HepG2 (cell line): ENCODE results near the gene ZNF586. TPM values are rescaled to one million over a fixed set of nuclear protein-coding genes. Genes with fewer than 3 reads are reported as not detected.
"Not testable (repeated sequence)": the region's sequence is repeated elsewhere in the genome, so short reads cannot be mapped to it uniquely, and the experiment has no call there.

ENCODE experiments used
- AHDC1 ChIP-seq: sonication (generic); formaldehyde crosslinking; IDR thresholded peaks from 2 replicates; pipeline ENCODE4 v1.5.1; 2020; ENCODE audit warnings: mild to moderate bottlenecking, missing genetic modification reagents, borderline replicate concordance
- ESRRA ChIP-seq: sonication (generic); formaldehyde crosslinking; IDR thresholded peaks from 2 replicates; pipeline ENCODE4 v1.5.1; 2020; ENCODE audit warnings: mild to moderate bottlenecking, low read depth, missing genetic modification reagents
- FOXO1 ChIP-seq: sonication (generic); formaldehyde crosslinking; IDR thresholded peaks from 2 replicates; pipeline ENCODE4 v1.4.0; 2020; ENCODE audit warnings: missing genetic modification reagents
- FOXP1 ChIP-seq, 2 experiments: fragments of 450-650 bp in 1 of 2; IDR thresholded peaks; 2 replicates each; pipeline ENCODE4 v1.6.1; 2017 to 2018; ENCODE audit warnings: antibody characterized with exemption in 1 of 2
- HNF4A ChIP-seq: sonication (generic); formaldehyde crosslinking; IDR thresholded peaks from 2 replicates; pipeline ENCODE4 v1.4.0; 2020; ENCODE audit warnings: missing genetic modification reagents
- MED1 ChIP-seq: sonication (generic); formaldehyde crosslinking; IDR thresholded peaks from 2 replicates; pipeline ENCODE4 v1.4.0; 2020; ENCODE audit warnings: missing genetic modification reagents
- MLX ChIP-seq: IDR thresholded peaks from 2 replicates; pipeline ENCODE4 v1.6.1; 2016
- NR2F6 ChIP-seq, 2 experiments: IDR thresholded peaks; 2 replicates each; pipeline ENCODE4 v1.6.1; 2016; ENCODE audit warnings: antibody characterized with exemption in 1 of 2, mild to moderate bottlenecking in 1 of 2
- RARA ChIP-seq: IDR thresholded peaks from 2 replicates; pipeline ENCODE4 v1.6.1; 2016; ENCODE audit warnings: missing genetic modification reagents, missing compliant biosample characterization
- SOX5 ChIP-seq: IDR thresholded peaks from 2 replicates; pipeline ENCODE4 v1.6.1; 2016; ENCODE audit warnings: borderline replicate concordance
- SSRP1 ChIP-seq: IDR thresholded peaks from 2 replicates; pipeline ENCODE4 v1.6.1; 2016; ENCODE audit warnings: control low read depth
- ZBTB33 ChIP-seq: sonication (generic); formaldehyde crosslinking; IDR thresholded peaks from 2 replicates; pipeline ENCODE4 v1.4.0; 2020; ENCODE audit warnings: missing genetic modification reagents
- ZBTB38 ChIP-seq: sonication (generic); formaldehyde crosslinking; IDR thresholded peaks from 2 replicates; pipeline ENCODE4 v1.5.1; 2020; ENCODE audit warnings: mild to moderate bottlenecking, missing genetic modification reagents
- ZNF607 ChIP-seq: sonication (generic); formaldehyde crosslinking; IDR thresholded peaks from 2 replicates; pipeline ENCODE4 v1.5.1; 2020; ENCODE audit warnings: missing genetic modification reagents, mild to moderate bottlenecking, borderline replicate concordance
- ZNF644 ChIP-seq: IDR thresholded peaks from 2 replicates; pipeline ENCODE4 v1.6.1; 2016; ENCODE audit warnings: low read depth
- ZNF800 ChIP-seq: sonication (generic); formaldehyde crosslinking; IDR thresholded peaks from 2 replicates; pipeline ENCODE4 v1.4.0; 2020; ENCODE audit warnings: missing genetic modification reagents
- polyA plus RNA-seq, 8 experiments: library from polyadenylated mRNA; depleted of rRNA in 3 of 8; stranded (reverse) in 7 of 8; unstranded in 1 of 8; fragments of >200 nt; fragmentation: Illumina TruSeq in 4 of 8; extraction: Trizol in 4 of 8; gene quantifications; 2 replicates each; pipeline versions ENCODE4 v1.2.1 to v1.2.3, GENCODE V29; 2011 to 2016; ENCODE audit warnings: low read depth in 4 of 8, missing spikeins in 1 of 8, mixed read lengths in 1 of 8; ENCODE audit not compliant: insufficient read depth in 1 of 8
- total RNA-seq, 5 experiments: library from RNA; depleted of rRNA; stranded (reverse); fragments of >200 nt; fragmentation: Illumina TruSeq; extraction: Trizol; gene quantifications; 2 replicates each; pipeline ENCODE4 v1.2.3, GENCODE V29; 2016; ENCODE audit warnings: low read depth in 1 of 5

The ZNF586 gene
- total and polyA plus RNA-seq, 2 of the 13 experiments (the other 11 are each of a cell fraction or from before 2014, with no cell fraction given), result 0.50 to 3.4 TPM

- peak; percentile 41; the same call in 1 of the 2 replicates for TF ChIP-seq AHDC1 (CRISPR knock-in tag)
- TF ChIP-seq ZBTB38 (CRISPR knock-in tag), result 0 out of 2 replicates have a peak, but pooled peaks have one; percentile 31
- TF ChIP-seq SOX5 (CRISPR knock-in tag), result peak; percentile 59; the same call in 1 of the 2 replicates
- TF ChIP-seq ZNF644, result 0 out of 2 replicates have a peak, but pooled peaks have one; percentile 38
- peak; percentile 80 for TF ChIP-seq MLX (CRISPR knock-in tag)
- TF ChIP-seq ZBTB33 (CRISPR knock-in tag), result peak; percentile 79
- TF ChIP-seq FOXO1 (CRISPR knock-in tag), result peak; percentile 44; the same call in 1 of the 2 replicates
- TF ChIP-seq ESRRA (CRISPR knock-in tag), result 0 out of 2 replicates have a peak, but pooled peaks have one; percentile 9
- TF ChIP-seq NR2F6, FOXP1 (IDR thresholded peaks at IDR 0.05): not testable (repeated sequence)
- peak; percentile 66; the same call in 1 of the 2 replicates for TF ChIP-seq NR2F6 (CRISPR knock-in tag; IDR thresholded peaks at IDR 0.05)
- peak; percentile 23; the same call in 1 of the 2 replicates for TF ChIP-seq MED1 (CRISPR knock-in tag)
- peak; percentile 18; the same call in 1 of the 2 replicates for TF ChIP-seq SSRP1 (CRISPR knock-in tag)
- TF ChIP-seq FOXP1 (CRISPR knock-in tag; IDR thresholded peaks at IDR 0.05), result peak; percentile 81
- peak; percentile 85 for TF ChIP-seq RARA (CRISPR knock-in tag)
- 0 out of 2 replicates have a peak, but pooled peaks have one; percentile 9 for TF ChIP-seq ZNF607
- TF ChIP-seq ZNF800 (CRISPR knock-in tag), result peak; percentile 31; the same call in 1 of the 2 replicates
- TF ChIP-seq HNF4A, result peak; percentile 47
Measured at GRCh38 chr19:57810410-57811295, 41.2 kb downstream of the ZNF586 start (continued).
